GM23338 (cell line): ENCODE data around the gene L2HGDH.

ENCODE experiments used
- CTCF ChIP-seq, 2 experiments: fragments of 200-600 bp in 1 of 2; sonication (generic) in 1 of 2; conservative IDR thresholded peaks; 2 replicates each; pipeline versions ENCODE4 v1.5.1 to v1.6.1; 2016 to 2017; ENCODE audit warnings: antibody characterized with exemption in 2 of 2, low read depth in 2 of 2, mild to moderate bottlenecking in 2 of 2, moderate library complexity in 1 of 2
- ETS1 ChIP-seq: IDR thresholded peaks from 2 replicates; pipeline ENCODE4 v1.6.1; 2016; ENCODE audit warnings: antibody characterized with exemption
- EZH2 ChIP-seq: fragments of 200-600 bp; sonication (generic); IDR thresholded peaks from one replicate; pipeline ENCODE4 v1.8.0; 2017; ENCODE audit warnings: antibody characterized with exemption, mild to moderate bottlenecking, low read depth; ENCODE audit not compliant: unreplicated experiment
- EZH2phosphoT487 ChIP-seq: fragments of 200-600 bp; sonication (generic); IDR thresholded peaks from one replicate; pipeline ENCODE4 v1.8.1; 2018; ENCODE audit warnings: antibody characterized with exemption; ENCODE audit not compliant: unreplicated experiment
- STAT1 ChIP-seq: IDR thresholded peaks from one replicate; pipeline ENCODE4 v1.6.1; 2016; ENCODE audit warnings: antibody characterized with exemption; ENCODE audit not compliant: unreplicated experiment

GRCh38 chr14:50334211-50334610 is 22.2 kb upstream of the L2HGDH start:
- TF ChIP-seq CTCF (conservative IDR thresholded peaks at IDR 0.05; ENCODE audit: low read depth in 2 of 2): no peak
- TF ChIP-seq STAT1: no peak
- TF ChIP-seq EZH2phosphoT487: no peak
- TF ChIP-seq EZH2: no peak
- no peak for TF ChIP-seq ETS1
